Sigmoid colon (tissue), 7 donors: ENCODE results near the gene STUB1. TPM values are rescaled to one million over a fixed set of nuclear protein-coding genes. Genes with fewer than 3 reads are reported as not detected.

Experiments
- DNase-seq: peaks from one replicate; pipeline ENCODE4 v3.0.0-alpha.2; 2019
- H3K27ac ChIP-seq, 4 donors: fragments of 200-600 bp; sonication (generic); one replicate each; pipeline ENCODE4 v1.5.1; 2016 to 2019; ENCODE audit warnings: mild to moderate bottlenecking in 1 of 4
- H3K27me3 ChIP-seq, 3 donors: fragments of 200-600 bp; sonication (generic); one replicate each; pipeline ENCODE4 v1.5.1; 2019; ENCODE audit warnings: mild to moderate bottlenecking in 1 of 3
- H3K36me3 ChIP-seq, 4 donors: fragments of 200-600 bp; sonication (generic); one replicate each; pipeline ENCODE4 v1.5.1; 2016 to 2019
- H3K4me1 ChIP-seq, 4 donors: fragments of 200-600 bp; sonication (generic); one replicate each; pipeline ENCODE4 v1.5.1; 2017 to 2019
- H3K4me3 ChIP-seq, 4 donors: fragments of 200-600 bp; sonication (generic); one replicate each; pipeline ENCODE4 v1.5.1; 2017 to 2019; ENCODE audit warnings: mild to moderate bottlenecking in 2 of 4, moderate library complexity in 1 of 4
- H3K9me3 ChIP-seq, 4 donors: fragments of 200-600 bp in 3 of 4; sonication (generic) in 3 of 4; one replicate each; pipeline versions ENCODE4 v1.5.1 to v1.6.1; 2013 to 2019
- CTCF ChIP-seq, 4 experiments: fragments of 450-650 bp in 3 of 4; fragments of 200-600 bp in 1 of 4; IDR thresholded peaks; one replicate each; pipeline ENCODE4 v1.5.1; 2016 to 2019; ENCODE audit warnings: antibody characterized with exemption in 4 of 4, mild to moderate bottlenecking in 3 of 4, moderate library complexity in 2 of 4
- EP300 ChIP-seq, 4 donors: sonication (generic); formaldehyde crosslinking; IDR thresholded peaks; one replicate each; pipeline ENCODE4 v1.6.1; 2017; ENCODE audit warnings: antibody characterized with exemption in 4 of 4
- POLR2A ChIP-seq, 2 donors: fragments of 450-650 bp; IDR thresholded peaks; one replicate each; pipeline ENCODE4 v1.6.1; 2016; ENCODE audit warnings: antibody characterized with exemption in 2 of 2, mild to moderate bottlenecking in 2 of 2, moderate library complexity in 2 of 2
- POLR2AphosphoS5 ChIP-seq, 4 donors: sonication (generic); formaldehyde crosslinking; IDR thresholded peaks; one replicate each; pipeline ENCODE4 v1.6.1; 2017; ENCODE audit warnings: antibody characterized with exemption in 4 of 4
- WGBS, 2 donors: extraction: QIAGEN DNeasy Blood & Tissue Kit; methylation state at CpG; one replicate each; pipeline ENCODE4 v1.1.7; 2013; 5-methylcytosine and 5-hydroxymethylcytosine counted together
- intact Hi-C: fragments of 100-400 bp; cut with DNase I; formaldehyde crosslinking; loops from one replicate; pipeline ENCODE4 v1.15.1; 2023
- polyA plus RNA-seq, 3 donors: library from polyadenylated mRNA; stranded (reverse); fragments of 200-250 nt; gene quantifications; one replicate each; pipeline ENCODE4 v1.2.3, GENCODE V29; 2013
- total RNA-seq, 4 donors: library from RNA; depleted of rRNA; stranded (reverse); fragments of >200 nt; gene quantifications; one replicate each; pipeline ENCODE4 v1.1.0, GENCODE V29; 2016
- donor health status: healthy with polysubstance abuse.
- donor health status: Bipolar disorder and iron deficiency.
- donor health status: healthy.

The STUB1 gene
- total and polyA plus RNA-seq, 7 donors, result 104 to 183 (median 136) TPM

GRCh38 chr16:644556-644955 lies 35.7 kb upstream of the STUB1 start:
- no peaks in the 10 kb centered on the region for H3K36me3 ChIP-seq
- intact Hi-C loops, result no loop called here
- DNase-seq, result no peak
- no peaks in the 10 kb centered on the region for H3K27me3 ChIP-seq
- no peak overlapping the region for H3K27ac ChIP-seq
- no peak overlapping the region for H3K4me3 ChIP-seq
- H3K9me3 ChIP-seq, result no peaks in the 10 kb centered on the region
- no peak for TF ChIP-seq POLR2AphosphoS5 (IDR thresholded peaks at IDR 0.05)
- no peak for TF ChIP-seq CTCF (IDR thresholded peaks at IDR 0.05)
- 69 to 85% methylated on average over 12 of the region's 12 CpGs for WGBS, 2 donors
- H3K4me1 ChIP-seq, result peaks cover 0 to 49% (median 40%) of the 10 kb centered on the region in 4 donors

GRCh38 chr16:645852-646678 lies 34.1 kb upstream of the STUB1 start:
- no peak for DNase-seq
- intact Hi-C loops, result no loop called here
- no peaks in the 10 kb centered on the region for H3K9me3 ChIP-seq
- WGBS, 2 donors, result 34 to 76% methylated on average over 32 of the region's 32 CpGs
- H3K27me3 ChIP-seq, result no peaks in the 10 kb centered on the region
- TF ChIP-seq CTCF (IDR thresholded peaks at IDR 0.05) (no peak), EP300 (IDR thresholded peaks at IDR 0.05) (no peak), POLR2A (IDR thresholded peaks at IDR 0.05) (no peak), POLR2AphosphoS5 (IDR thresholded peaks at IDR 0.05) (no peak)
- H3K4me3 ChIP-seq, result no peak overlapping the region
- peaks cover 0 to 59% (median 49%) of the 10 kb centered on the region in 4 donors for H3K4me1 ChIP-seq
- peak overlapping the region in 2 of 4 donors; percentile 22 to 36 for H3K27ac ChIP-seq
- no peaks in the 10 kb centered on the region for H3K36me3 ChIP-seq

GRCh38 chr16:646679-647172 lies 33.5 kb upstream of the STUB1 start:
- intact Hi-C loops, result no loop called here
- no peak for TF ChIP-seq POLR2AphosphoS5 (IDR thresholded peaks at IDR 0.05)
- no peak for TF ChIP-seq POLR2A (IDR thresholded peaks at IDR 0.05)
- no peak for TF ChIP-seq EP300 (IDR thresholded peaks at IDR 0.05)
- no peak for TF ChIP-seq CTCF (IDR thresholded peaks at IDR 0.05)
- Histone ChIP-seq H3K27me3 (no peaks in the 10 kb centered on the region), H3K9me3 (no peaks in the 10 kb centered on the region), H3K4me1 (peaks cover 0 to 55% (median 46%) of the 10 kb centered on the region in 4 donors), H3K4me3 (no peak overlapping the region), H3K27ac (peak overlapping the region in 2 of 4 donors; percentile 22 to 36), H3K36me3 (no peaks in the 10 kb centered on the region)
- WGBS, 2 donors, result 46 to 85% methylated on average over 22 of the region's 22 CpGs
- DNase-seq, result no peak

GRCh38 chr16:647173-647902 lies 32.9 kb upstream of the STUB1 start:
- Histone ChIP-seq H3K4me1 (peaks cover 0 to 54% (median 46%) of the 10 kb centered on the region in 4 donors), H3K9me3 (no peaks in the 10 kb centered on the region), H3K27me3 (no peaks in the 10 kb centered on the region), H3K4me3 (no peak overlapping the region), H3K27ac (peak overlapping the region in 3 of 4 donors; percentile 22 to 89 (median 78)), H3K36me3 (peaks cover 0 to 5% (median 0%) of the 10 kb centered on the region in 4 donors)
- DNase-seq, result no peak
- intact Hi-C loops, result no loop called here
- 22 to 75% methylated on average over 25 of the region's 25 CpGs for WGBS, 2 donors
- TF ChIP-seq POLR2A (IDR thresholded peaks at IDR 0.05) (no peak), POLR2AphosphoS5 (IDR thresholded peaks at IDR 0.05) (no peak), CTCF (IDR thresholded peaks at IDR 0.05) (no peak), EP300 (IDR thresholded peaks at IDR 0.05) (no peak)
